HG03571 (cell line): ENCODE results near the gene TTC39B.

Source experiments
- ATAC-seq: cut with Tn5 transposase; IDR thresholded peaks from one replicate; pipeline ENCODE4 v1.9.1; 2021; ENCODE audit not compliant: unreplicated experiment

The TTC39B gene

GRCh38 chr9:15231788-15232635 lies 75.0 kb downstream of the TTC39B start:
- no peak for ATAC-seq

- no peak for ATAC-seq
Observed at GRCh38 chr9:15229409-15229808, 77.6 kb downstream of the TTC39B start.

GRCh38 chr9:15227491-15227890 lies 79.5 kb downstream of the TTC39B start:
- ATAC-seq, result no peak

- no peak for ATAC-seq
Observed at GRCh38 chr9:15225564-15226126, 81.4 kb downstream of the TTC39B start.

- no peak for ATAC-seq
Observed at GRCh38 chr9:15222313-15222712, 84.7 kb downstream of the TTC39B start.

GRCh38 chr9:15221746-15222145 lies 85.3 kb downstream of the TTC39B start:
- no peak for ATAC-seq

GRCh38 chr9:15220658-15221318 lies 86.2 kb downstream of the TTC39B start:
- ATAC-seq, result no peak

- no peak for ATAC-seq
Observed at GRCh38 chr9:15219546-15219945, 87.5 kb downstream of the TTC39B start.

- no peak for ATAC-seq
Observed at GRCh38 chr9:15218994-15219393, 88.0 kb downstream of the TTC39B start.

- no peak for ATAC-seq
Observed at GRCh38 chr9:15213249-15213648, 93.8 kb downstream of the TTC39B start.

- no peak for ATAC-seq
Observed at GRCh38 chr9:15211815-15212495, 95.1 kb downstream of the TTC39B start.

GRCh38 chr9:15211160-15211814 lies 95.7 kb downstream of the TTC39B start:
- no peak for ATAC-seq

GRCh38 chr9:15206903-15207696 lies 99.9 kb downstream of the TTC39B start:
- ATAC-seq, result no peak

- ATAC-seq, result no peak
Observed at GRCh38 chr9:15205632-15206420, 101.2 kb downstream of the TTC39B start.

GRCh38 chr9:15203581-15203980 lies 103.4 kb downstream of the TTC39B start:
- ATAC-seq, result no peak

GRCh38 chr9:15200111-15200510 lies 106.9 kb downstream of the TTC39B start:
- no peak for ATAC-seq

- no peak for ATAC-seq
Observed at GRCh38 chr9:15192856-15193255, 114.2 kb downstream of the TTC39B start.

- ATAC-seq, result peak; percentile 68
Observed at GRCh38 chr9:15191378-15191777, 115.6 kb downstream of the TTC39B start.

GRCh38 chr9:15189481-15189880 lies 117.5 kb downstream of the TTC39B start:
- ATAC-seq, result no peak
